ENCODE data around the gene MAP7D1. TPM values are rescaled to one million over a fixed set of nuclear protein-coding genes. Genes with fewer than 3 reads are reported as not detected.

MAP7D1 gene
- total RNA-seq = 10 to 100 TPM; 38.3 to 62.5 TPM
- long read RNA-seq, partial matches to known transcripts = 6 of 8 reads
- long read RNA-seq, other reads (novel, unspliced or antisense) = 1 of 8 reads

GRCh38 chr1:36155408-36156328 lies at the start of gene MAP7D1:
TSS of gene MAP7D1 (plus strand) at chr1:36156160. CDS start at chr1:36156418, 258 bp downstream.
- intact Hi-C loops (cut with DNase I, micrococcal nuclease) = no loop called here
- DNase-seq = peak; percentile 89 to 92

GRCh38 chr1:36106269-36106668 lies 49.7 kb upstream of the MAP7D1 start:
- DNase-seq (no peak), ATAC-seq (no peak)
- intact Hi-C loops (cut with DNase I, micrococcal nuclease) = no loop called here

More at GRCh38 chr1:36155408-36156328, at the start of gene MAP7D1:
- peak; percentile 77 for ATAC-seq

GRCh38 chr1:36107394-36107793 lies 48.6 kb upstream of the MAP7D1 start:
- DNase-seq (no peak), ATAC-seq (no peak)
- intact Hi-C loops (cut with DNase I, micrococcal nuclease) = no loop called here

GRCh38 chr1:36108314-36108713 lies 47.6 kb upstream of the MAP7D1 start:
- intact Hi-C loops (cut with DNase I, micrococcal nuclease) = no loop called here
- ATAC-seq = no peak
- DNase-seq = no peak

GRCh38 chr1:36109041-36109679 lies 46.8 kb upstream of the MAP7D1 start:
- no peak for ATAC-seq
- no peak for DNase-seq
- intact Hi-C loops (cut with DNase I, micrococcal nuclease) = no loop called here

GRCh38 chr1:36111151-36111550 lies 44.8 kb upstream of the MAP7D1 start:
- no peak for ATAC-seq
- intact Hi-C loops (cut with DNase I, micrococcal nuclease) = no loop called here
- DNase-seq = no peak

- intact Hi-C loops (cut with DNase I, micrococcal nuclease) = no loop called here
- DNase-seq (no peak), ATAC-seq (no peak)
Observed at GRCh38 chr1:36112823-36113222, 43.1 kb upstream of the MAP7D1 start.

GRCh38 chr1:36114371-36114770 lies 41.6 kb upstream of the MAP7D1 start:
- no peak for ATAC-seq
- intact Hi-C loops (cut with DNase I, micrococcal nuclease) = no loop called here
- no peak for DNase-seq

GRCh38 chr1:36115200-36115669 lies 40.7 kb upstream of the MAP7D1 start:
- ATAC-seq (no peak), DNase-seq (no peak)
- intact Hi-C loops (cut with DNase I, micrococcal nuclease) = no loop called here

GRCh38 chr1:36115931-36116330 lies 40.0 kb upstream of the MAP7D1 start:
- intact Hi-C loops (cut with DNase I, micrococcal nuclease) = no loop called here
- ATAC-seq = no peak

GRCh38 chr1:36116901-36117300 lies 39.1 kb upstream of the MAP7D1 start:
- intact Hi-C loops (cut with DNase I, micrococcal nuclease) = no loop called here
- DNase-seq (no peak), ATAC-seq (no peak)

More at GRCh38 chr1:36115931-36116330, 40.0 kb upstream of the MAP7D1 start:
- DNase-seq = no peak

- no peak for DNase-seq
- ATAC-seq = no peak
- intact Hi-C loops (cut with DNase I, micrococcal nuclease) = no loop called here
Observed at GRCh38 chr1:36118447-36119204, 37.3 kb upstream of the MAP7D1 start.

GRCh38 chr1:36119456-36119855 lies 36.5 kb upstream of the MAP7D1 start:
- ATAC-seq (no peak), DNase-seq (no peak)
- intact Hi-C loops (cut with DNase I, micrococcal nuclease) = no loop called here

- DNase-seq (no peak), ATAC-seq (no peak)
- intact Hi-C loops (cut with DNase I, micrococcal nuclease) = no loop called here
Observed at GRCh38 chr1:36122062-36123030, 33.6 kb upstream of the MAP7D1 start.

GRCh38 chr1:36123356-36123755 lies 32.6 kb upstream of the MAP7D1 start:
- ATAC-seq = peak; percentile 11
- DNase-seq = peak in 1 of 2 donors; percentile 33
- intact Hi-C loops (cut with DNase I, micrococcal nuclease) = no loop called here

GRCh38 chr1:36124404-36125128 lies 31.4 kb upstream of the MAP7D1 start:
- intact Hi-C loops (cut with DNase I, micrococcal nuclease) = no loop called here
- DNase-seq = no peak
- no peak for ATAC-seq

Measured in left colon (tissue), 2 donors.